Right cardiac atrium (tissue), 5 donors: ENCODE measurements around the gene RPS24. TPM values are rescaled to one million over a fixed set of nuclear protein-coding genes. Genes with fewer than 3 reads are reported as not detected.

Experiments used
- ATAC-seq, 2 donors: fragments of 200-7000 bp; cut with Tn5 transposase; one replicate each; pipeline versions ENCODE4 v1.8.0 to v1.9.1; 2020; ENCODE audit warnings: moderate library complexity in 2 of 2, mild to moderate bottlenecking in 1 of 2
- DNase-seq, 3 donors: peaks; one replicate each; pipeline ENCODE4 v3.0.0-alpha.2; 2020
- H3K27ac ChIP-seq: one replicate; pipeline ENCODE4 v1.5.1; 2013; ENCODE audit warnings: mild to moderate bottlenecking, low read length, control low read depth, moderate library complexity
- H3K27me3 ChIP-seq: one replicate; pipeline ENCODE4 v1.6.1; 2013; ENCODE audit not compliant: control insufficient read depth, insufficient read depth
- H3K4me1 ChIP-seq: one replicate; pipeline ENCODE4 v1.6.1; 2013; ENCODE audit warnings: low read length; ENCODE audit not compliant: control insufficient read depth, insufficient read depth
- H3K4me3 ChIP-seq: one replicate; pipeline ENCODE4 v1.5.1; 2013; ENCODE audit warnings: low read length, control low read depth
- H3K9me3 ChIP-seq: one replicate; pipeline ENCODE4 v1.6.1; 2013; ENCODE audit warnings: low read length; ENCODE audit not compliant: control insufficient read depth
- WGBS: extraction: QIAGEN DNeasy Blood & Tissue Kit; methylation state at CpG from one replicate; pipeline ENCODE4 v1.1.7; 2013; 5-methylcytosine and 5-hydroxymethylcytosine counted together
- intact Hi-C, 4 donors: fragments of 100-400 bp; cut with DNase I; formaldehyde crosslinking; loops; one replicate each; pipeline versions ENCODE4 v1.11.0 to v1.14.0; 2022 to 2023
- polyA plus RNA-seq: library from polyadenylated mRNA; stranded (reverse); fragments of 200-250 nt; gene quantifications from one replicate; pipeline ENCODE4 v1.2.3, GENCODE V29; 2013
- total RNA-seq, 4 donors: library from RNA; stranded (reverse); fragmentation: NEBNext Ultra II Directional; extraction: Animal tissue kit (Norgen Biotek cat#: 25700); gene quantifications; one replicate each; pipeline ENCODE4 v1.2.1, GENCODE V29; 2021
- donor health status: healthy with polysubstance abuse.
- donor health status: DM: no; HTN: yes; CAD: no.
- donor health status: DM: no; HTN: no; CAD: no.
- donor health status: DM: no; HTN: yes; CAD: no; lungs with severe emphysema.
- donor health status: DM: yes; HTN: yes; CAD: no.

RPS24 gene
- total and polyA plus RNA-seq, 5 donors, result 825 to 3,122 (median 976) TPM

GRCh38 chr10:78025685-78026364, 7.8 kb upstream of the RPS24 start:
- Histone ChIP-seq H3K27me3 (no peaks in the 10 kb centered on the region), H3K4me1 (peaks cover 5% of the 10 kb centered on the region), H3K9me3 (no peaks in the 10 kb centered on the region), H3K4me3 (no peak overlapping the region), H3K27ac (no peak overlapping the region)
- intact Hi-C loops, result no loop called here
- no peak for DNase-seq
- 93% methylated on average over 8 of the region's 8 CpGs for WGBS
- no peak for ATAC-seq

- no peaks in the 10 kb centered on the region for H3K9me3 ChIP-seq
- peak overlapping the region; percentile 16 for H3K27ac ChIP-seq
- H3K4me1 ChIP-seq, result peaks cover 5% of the 10 kb centered on the region
- 39% methylated on average over 36 of the region's 36 CpGs for WGBS
- peak overlapping the region; percentile 88 for H3K4me3 ChIP-seq
- no peak for DNase-seq
- ATAC-seq, result peak; percentile 15 to 27
- H3K27me3 ChIP-seq, result no peaks in the 10 kb centered on the region
- intact Hi-C loops, result no loop called here
Observed at GRCh38 chr10:78028438-78029268, 5.0 kb upstream of the RPS24 start.

GRCh38 chr10:78029269-78030226, 4.1 kb upstream of the RPS24 start, which contains the start of gene POLR3A:
Gene POLR3A, minus strand, starts transcription at chr10:78029515. Its CDS starts 108 bp downstream, at chr10:78029407.
- peaks cover 5% of the 10 kb centered on the region for H3K4me1 ChIP-seq
- H3K4me3 ChIP-seq, result peak within 1 kb of the TSS; percentile 88
- peak; percentile 81 to 83 for ATAC-seq
- H3K27me3 ChIP-seq, result no peaks in the 10 kb centered on the region
- peak; percentile 98 to 99 (median 98) for DNase-seq
- H3K9me3 ChIP-seq, result no peaks in the 10 kb centered on the region
- WGBS, result under 1% methylated on average over 35 of the region's 35 CpGs
- H3K27ac ChIP-seq, result peak within 1 kb of the TSS; percentile 67
- intact Hi-C loops, result no loop called here

GRCh38 chr10:78033387-78033636, 351 bp upstream of the RPS24 start:
- intact Hi-C loops, result no loop called here
- Histone ChIP-seq H3K27ac (no peak overlapping the region), H3K4me3 (peak overlapping the region; percentile 61), H3K9me3 (no peaks in the 10 kb centered on the region), H3K27me3 (no peaks in the 10 kb centered on the region), H3K4me1 (peaks cover 3% of the 10 kb centered on the region)
- WGBS, result under 1% methylated on average over 4 of the region's 4 CpGs
- DNase-seq, result no peak
- no peak for ATAC-seq

- intact Hi-C loops, result no loop called here
Observed at GRCh38 chr10:78035025-78035424, 1.4 kb downstream of the RPS24 start.

GRCh38 chr10:78035437-78035836, 1.8 kb downstream of the RPS24 start:
- DNase-seq (no peak), ATAC-seq (no peak)
- no peak overlapping the region for H3K4me3 ChIP-seq
- intact Hi-C loops, result no loop called here
- no peaks in the 10 kb centered on the region for H3K27me3 ChIP-seq
- no peaks in the 10 kb centered on the region for H3K9me3 ChIP-seq
- 85% methylated on average over 5 of the region's 5 CpGs for WGBS
- no peaks in the 10 kb centered on the region for H3K4me1 ChIP-seq
- H3K27ac ChIP-seq, result no peak overlapping the region

More at GRCh38 chr10:78035025-78035424, 1.4 kb downstream of the RPS24 start:
- Histone ChIP-seq H3K4me1 (no peaks in the 10 kb centered on the region), H3K9me3 (no peaks in the 10 kb centered on the region), H3K27ac (no peak overlapping the region), H3K4me3 (peak overlapping the region; percentile 86), H3K27me3 (no peaks in the 10 kb centered on the region)
- WGBS, result 82% methylated on average over 5 of the region's 5 CpGs
- DNase-seq (no peak), ATAC-seq (no peak)

GRCh38 chr10:78035933-78036583, 2.4 kb downstream of the RPS24 start:
- H3K4me1 ChIP-seq, result peaks cover under 1% of the 10 kb centered on the region
- no peaks in the 10 kb centered on the region for H3K27me3 ChIP-seq
- H3K9me3 ChIP-seq, result no peaks in the 10 kb centered on the region
- ATAC-seq (no peak), DNase-seq (no peak)
- no peak overlapping the region for H3K27ac ChIP-seq
- no peak overlapping the region for H3K4me3 ChIP-seq
- intact Hi-C loops, result no loop called here
- WGBS, result 79% methylated on average over 9 of the region's 9 CpGs

GRCh38 chr10:78038105-78038504, 4.4 kb downstream of the RPS24 start:
- intact Hi-C loops, result no loop called here
- Histone ChIP-seq H3K4me3 (no peak overlapping the region), H3K4me1 (peaks cover 2% of the 10 kb centered on the region), H3K27ac (no peak overlapping the region), H3K9me3 (no peaks in the 10 kb centered on the region), H3K27me3 (no peaks in the 10 kb centered on the region)
- no peak for DNase-seq
- no peak for ATAC-seq
- WGBS, result 69% methylated on average over 2 of the region's 2 CpGs

- Histone ChIP-seq H3K27ac (no peak overlapping the region), H3K9me3 (no peaks in the 10 kb centered on the region), H3K4me3 (no peak overlapping the region), H3K27me3 (no peaks in the 10 kb centered on the region), H3K4me1 (peaks cover 5% of the 10 kb centered on the region)
- 84% methylated on average over 5 of the region's 5 CpGs for WGBS
- no peak for DNase-seq
- no peak for ATAC-seq
- intact Hi-C loops, result no loop called here
Observed at GRCh38 chr10:78038791-78039547, 5.3 kb downstream of the RPS24 start.

- DNase-seq (no peak), ATAC-seq (no peak)
- Histone ChIP-seq H3K4me3 (no peak overlapping the region), H3K9me3 (no peaks in the 10 kb centered on the region), H3K4me1 (peaks cover 5% of the 10 kb centered on the region), H3K27me3 (no peaks in the 10 kb centered on the region), H3K27ac (no peak overlapping the region)
- intact Hi-C loops, result loop anchor here (10.0 kb wide), 3 partner anchors 265 to 1155 kb away; no protein-coding TSS in a partner anchor
- WGBS, result 76% methylated on average over 3 of the region's 3 CpGs
Observed at GRCh38 chr10:78039743-78040142, 6.1 kb downstream of the RPS24 start.
